Dermis blood vessel endothelial cell (primary cell): ENCODE results near the gene LGALS12. TPM values are rescaled to one million over a fixed set of nuclear protein-coding genes. Genes with fewer than 3 reads are reported as not detected.

ENCODE experiments used
- DNase-seq: peaks from one replicate; pipeline ENCODE4 v3.0.0; 2010
- total RNA-seq: library from RNA; depleted of rRNA; stranded (reverse); fragments of >200 nt; gene quantifications from 2 replicates; pipeline ENCODE4 v1.2.3, GENCODE V29; 2014

The LGALS12 gene
- total RNA-seq, 1 donor from 2014 or later, result not detected

- no peak for DNase-seq
These were observed 57.5 kb downstream of the LGALS12 start, which contains the start of gene PLAAT2 for GRCh38 chr11:63563201-63564055. Gene PLAAT2 (minus strand): TSS chr11:63563379. CDS start chr11:63563324, 55 bp downstream.

- no peak for DNase-seq
These were observed 58.3 kb downstream of the LGALS12 start for GRCh38 chr11:63564056-63564774.

- no peak for DNase-seq
These were observed 59.0 kb downstream of the LGALS12 start for GRCh38 chr11:63564784-63565350.

Other genes with a start within 250 kb of the LGALS12 start
- gene SLC22A9, start 136.3 kb upstream of the LGALS12 start, total RNA-seq, result not detected in 2 replicates
- gene PLAAT5, start 14.9 kb upstream of the LGALS12 start, total RNA-seq, result not detected in 2 replicates
- 2.3 and 10.6 TPM in 2 replicates for gene PLAAT4, start 30.7 kb downstream of the LGALS12 start, total RNA-seq
- 0.14 TPM in 1 of 2 replicates, not detected in the other for gene PLAAT2, start 57.3 kb downstream of the LGALS12 start, total RNA-seq
- 59.1 and 85.3 TPM in 2 replicates for gene PLAAT3, start 108.3 kb downstream of the LGALS12 start, total RNA-seq
- gene ATL3, start 165.3 kb downstream of the LGALS12 start, total RNA-seq, result 99.4 and 106 TPM in 2 replicates
- 58.5 and 89.9 TPM in 2 replicates for gene RTN3, start 175.4 kb downstream of the LGALS12 start, total RNA-seq